HK-2 (cell line): ENCODE measurements around the gene CST9.
A peak's percentile ranks its signal among the peaks of the same experiment; 100 is the strongest.
"Not testable (repeated sequence)": the region's sequence is repeated elsewhere in the genome, so short reads cannot be mapped to it uniquely, and the experiment has no call there.

Experiments
- DNase-seq: peaks from one replicate; pipeline ENCODE4 v3.0.0-alpha.2; 2018; ENCODE audit not compliant: unreplicated experiment

CST9 gene

GRCh38 chr20:23637282-23638221, 31.8 kb upstream of the CST9 start, which contains the start of gene CST3:
Gene CST3 (minus strand): TSS chr20:23637955. CDS start chr20:23637862, 93 bp downstream.
- peak; percentile 94 for DNase-seq

GRCh38 chr20:23636908-23637281, 31.2 kb upstream of the CST9 start:
- no peak for DNase-seq

GRCh38 chr20:23636182-23636907, 30.6 kb upstream of the CST9 start:
- no peak for DNase-seq

GRCh38 chr20:23635768-23636090, 30.0 kb upstream of the CST9 start:
- DNase-seq, result not testable (repeated sequence)

GRCh38 chr20:23634985-23635767, 29.5 kb upstream of the CST9 start:
- no peak for DNase-seq

- DNase-seq, result no peak
Observed at GRCh38 chr20:23634044-23634801, 28.5 kb upstream of the CST9 start.

- no peak for DNase-seq
Observed at GRCh38 chr20:23632711-23633573, 27.2 kb upstream of the CST9 start.

- DNase-seq, result no peak
Observed at GRCh38 chr20:23631981-23632710, 26.4 kb upstream of the CST9 start.

- no peak for DNase-seq
Observed at GRCh38 chr20:23631226-23631822, 25.6 kb upstream of the CST9 start.

GRCh38 chr20:23630392-23630849, 24.7 kb upstream of the CST9 start:
- no peak for DNase-seq

- no peak for DNase-seq
Observed at GRCh38 chr20:23629542-23630391, 24.1 kb upstream of the CST9 start.

- peak; percentile 73 for DNase-seq
Observed at GRCh38 chr20:23629017-23629541, 23.4 kb upstream of the CST9 start.

- DNase-seq, result no peak
Observed at GRCh38 chr20:23628402-23629016, 22.8 kb upstream of the CST9 start.

GRCh38 chr20:23627501-23627900, 21.8 kb upstream of the CST9 start:
- DNase-seq, result no peak

GRCh38 chr20:23626040-23626620, 20.4 kb upstream of the CST9 start:
- DNase-seq, result no peak

- no peak for DNase-seq
Observed at GRCh38 chr20:23625236-23625964, 19.7 kb upstream of the CST9 start.

GRCh38 chr20:23624324-23624691, 18.6 kb upstream of the CST9 start:
- DNase-seq, result no peak
